HG02870 (cell line): ENCODE data around the gene SUSD6.
"Not testable (repeated sequence)": the region's sequence is repeated elsewhere in the genome, so short reads cannot be mapped to it uniquely, and the experiment has no call there.

Experiments
- ATAC-seq: cut with Tn5 transposase; IDR thresholded peaks from one replicate; pipeline ENCODE4 v1.9.1; 2021; ENCODE audit warnings: mild to moderate bottlenecking, moderate library complexity; ENCODE audit not compliant: unreplicated experiment

Gene SUSD6

GRCh38 chr14:69647642-69648041 is 36.2 kb downstream of the SUSD6 start:
- ATAC-seq, result not testable (repeated sequence)

DNA sequence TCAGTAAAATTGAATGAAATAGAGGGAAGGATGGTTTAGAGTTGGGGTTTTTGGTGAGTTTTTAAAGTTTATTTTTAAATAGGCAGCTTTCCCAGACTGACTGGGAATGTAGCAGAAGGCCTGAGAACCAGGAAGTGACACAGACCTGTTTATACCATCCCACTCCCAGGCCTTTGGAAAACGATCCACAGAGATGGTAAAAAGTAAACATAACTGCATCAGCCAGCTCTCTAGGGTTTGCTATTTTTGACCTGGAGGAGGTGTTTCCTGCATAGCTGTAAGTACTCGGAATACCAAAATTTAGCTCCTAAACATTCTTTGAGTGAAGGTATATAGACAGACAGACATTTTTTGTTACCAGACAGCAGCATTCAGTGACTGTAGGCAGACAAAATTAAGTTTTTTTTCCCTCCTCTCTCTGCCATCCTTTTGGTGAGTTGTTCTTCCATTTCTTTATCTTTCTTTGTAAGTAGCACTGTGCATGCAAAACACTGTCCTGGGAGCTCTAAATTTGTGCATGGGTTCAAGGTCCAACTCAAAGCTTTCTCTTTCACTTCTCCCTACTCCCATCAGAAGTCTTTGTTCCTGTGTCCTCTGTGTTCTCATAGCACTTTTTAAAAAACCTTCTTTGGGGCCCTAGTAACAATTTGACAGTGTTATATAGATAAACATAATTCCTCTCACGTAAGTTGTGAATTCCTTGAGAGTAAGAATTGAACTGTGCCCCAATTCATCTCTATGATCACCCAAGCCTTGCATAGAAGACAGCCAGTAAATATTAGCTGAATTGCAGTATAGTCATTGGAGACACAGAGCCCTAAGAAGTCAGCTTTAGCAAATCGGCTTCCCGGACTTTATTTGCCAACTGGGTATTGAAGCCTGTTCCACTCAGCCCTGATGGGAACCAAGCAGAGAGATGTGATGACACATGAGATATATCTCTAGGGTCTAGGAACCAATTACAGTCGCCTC is 37.4 kb downstream of the SUSD6 start:
- ATAC-seq, result no peak

- ATAC-seq, result no peak
Observed at GRCh38 chr14:69650948-69651369, 39.6 kb downstream of the SUSD6 start.

DNA sequence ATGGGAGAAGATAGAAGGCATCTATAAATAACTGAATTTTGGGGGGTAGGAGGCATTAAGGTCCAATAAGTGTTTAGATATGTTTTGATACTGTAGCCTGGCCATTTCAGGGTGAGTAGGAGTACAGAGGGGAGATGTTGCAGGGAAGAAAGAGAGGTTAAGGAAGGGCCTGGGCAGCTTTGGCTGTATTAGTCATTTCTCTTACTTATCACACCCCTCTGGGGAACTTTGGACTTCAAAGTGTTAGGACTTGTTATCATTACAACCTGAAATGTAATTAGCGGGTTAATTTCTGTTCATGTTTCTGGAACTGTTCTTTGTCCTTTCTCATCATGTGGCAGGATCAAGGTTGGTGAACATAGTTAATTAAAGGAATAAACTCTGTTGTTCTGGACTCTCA is 40.3 kb downstream of the SUSD6 start:
- no peak for ATAC-seq

GRCh38 chr14:69652942-69653684 is 41.7 kb downstream of the SUSD6 start:
- peak; percentile 39 for ATAC-seq

GRCh38 chr14:69654116-69654515 is 42.7 kb downstream of the SUSD6 start:
- no peak for ATAC-seq

DNA sequence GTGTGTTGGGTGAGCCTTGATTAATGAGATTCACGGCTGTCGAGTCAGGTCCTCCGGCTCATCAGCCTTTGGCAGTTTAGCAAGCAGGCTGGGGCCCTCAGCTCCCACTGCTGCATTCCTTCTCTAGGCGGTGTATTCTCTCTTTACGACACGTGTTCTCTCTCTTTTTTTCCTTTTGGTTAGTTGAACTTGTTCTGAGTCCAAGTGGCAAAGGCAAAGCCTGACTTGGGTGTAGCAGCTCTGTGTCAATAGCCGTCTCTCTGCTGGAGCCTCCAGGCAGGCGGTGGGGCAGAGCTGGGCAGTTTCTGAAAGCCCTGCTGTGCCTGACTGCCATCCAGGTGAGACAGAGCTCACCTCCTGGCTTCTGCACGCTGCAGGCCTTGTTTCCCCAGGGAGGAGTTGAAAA is 46.6 kb downstream of the SUSD6 start:
- ATAC-seq, result no peak

DNA sequence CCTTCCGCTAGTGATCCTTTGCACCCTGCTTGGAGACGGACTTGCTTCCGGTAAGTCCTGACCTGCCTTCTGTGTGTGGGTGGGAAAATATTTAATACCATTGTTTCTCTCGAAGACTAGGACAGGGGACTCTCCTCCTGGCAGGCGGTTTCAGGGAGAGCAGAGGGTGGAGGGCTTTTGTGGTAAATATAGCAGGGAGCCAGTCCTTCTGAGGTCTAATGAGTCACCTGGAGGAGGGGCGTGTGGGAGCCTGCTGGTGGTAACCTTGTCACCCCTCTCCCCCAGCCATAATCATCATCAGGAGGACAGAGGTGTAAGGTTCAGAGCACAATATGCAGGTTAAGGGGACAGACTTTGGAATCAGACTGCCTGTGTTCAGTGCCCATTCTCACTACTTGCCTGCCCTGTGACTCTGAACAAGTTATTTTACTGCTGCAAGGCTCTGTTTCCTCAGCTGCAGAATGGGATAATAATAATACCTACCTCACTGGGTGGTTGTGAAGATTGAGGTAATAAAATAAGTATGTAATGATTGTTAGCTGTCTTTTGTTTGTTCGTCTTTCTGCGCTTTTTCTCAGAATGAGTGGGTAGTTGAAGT is 47.4 kb downstream of the SUSD6 start:
- no peak for ATAC-seq

- ATAC-seq, result no peak
Observed at GRCh38 chr14:69660344-69661193, 49.2 kb downstream of the SUSD6 start.

DNA sequence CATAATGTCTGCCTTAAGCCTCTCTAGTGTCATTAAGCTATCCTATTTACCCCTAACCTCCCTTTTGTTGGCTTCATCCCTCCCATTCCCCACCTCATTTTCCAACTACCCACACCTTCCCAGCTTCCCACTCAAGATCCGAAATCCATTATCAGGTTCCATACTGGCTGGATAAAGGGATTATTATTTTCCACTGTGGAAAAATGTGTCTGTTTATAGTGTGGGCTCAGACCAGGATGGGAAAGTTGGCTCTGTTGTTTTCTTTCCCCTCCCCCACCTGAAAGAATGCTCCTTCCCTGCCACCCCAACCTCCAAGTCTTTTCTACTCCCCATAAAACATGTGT is 49.8 kb downstream of the SUSD6 start:
- ATAC-seq, result no peak

- no peak for ATAC-seq
Observed at GRCh38 chr14:69662636-69663299, 51.4 kb downstream of the SUSD6 start.

- no peak for ATAC-seq
Observed at GRCh38 chr14:69663300-69663643, 51.9 kb downstream of the SUSD6 start.

DNA sequence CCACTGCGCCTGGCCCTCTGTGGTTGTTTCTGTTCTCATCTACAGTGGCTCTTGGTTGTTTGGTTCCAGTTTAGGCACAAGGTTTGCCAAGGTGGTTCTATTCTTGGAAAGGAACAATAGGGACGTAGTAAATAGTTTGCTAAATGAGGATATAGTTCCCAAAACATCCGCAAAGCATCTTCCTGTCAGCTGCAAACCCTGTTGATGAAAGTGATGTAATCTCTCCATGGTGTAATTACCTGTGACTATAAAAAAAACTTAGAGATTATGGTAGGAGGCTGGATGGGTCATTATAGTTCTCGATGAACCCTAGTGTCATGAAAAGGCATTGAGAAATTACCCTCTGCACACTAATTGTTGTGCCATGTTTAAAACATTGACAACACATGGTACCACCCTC is 52.9 kb downstream of the SUSD6 start:
- ATAC-seq, result no peak

GRCh38 chr14:69664865-69665526 is 53.6 kb downstream of the SUSD6 start:
- no peak for ATAC-seq

DNA sequence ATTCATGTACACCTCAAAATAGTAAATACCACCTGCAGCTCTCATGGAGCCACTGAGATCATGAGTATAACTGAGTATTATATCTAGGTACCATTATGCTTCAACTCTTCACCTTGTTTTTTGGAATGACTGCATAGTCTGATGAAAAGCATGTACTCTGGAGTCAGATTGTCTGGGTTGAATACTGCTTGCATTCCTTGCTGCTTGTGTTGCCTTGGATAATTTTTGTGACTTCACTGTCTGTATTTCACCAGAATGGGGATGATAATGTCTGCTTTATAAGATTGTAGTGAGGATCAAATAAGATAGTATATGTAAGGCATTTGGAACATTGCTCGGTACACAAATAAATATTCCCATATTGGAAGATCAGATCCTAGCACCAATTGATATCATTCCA is 54.2 kb downstream of the SUSD6 start:
- no peak for ATAC-seq

DNA sequence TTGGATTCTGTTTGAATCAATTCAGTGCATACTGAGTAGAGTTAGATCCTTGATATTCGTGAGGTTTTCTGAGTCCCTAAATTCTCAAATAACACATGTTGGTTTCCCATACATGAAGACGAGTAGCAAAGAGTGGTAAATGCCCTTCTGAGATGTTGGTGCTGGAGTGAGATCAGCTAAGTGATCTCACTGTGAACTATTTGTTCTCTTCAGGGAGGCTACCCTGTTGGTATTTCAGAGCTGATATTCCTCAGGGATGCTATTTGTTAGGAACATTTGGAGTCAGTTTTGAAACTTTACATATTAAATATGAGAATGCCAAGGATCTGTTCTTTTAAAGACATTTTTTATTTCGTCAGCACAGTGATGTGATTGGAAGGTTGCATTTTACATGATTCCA is 54.7 kb downstream of the SUSD6 start:
- ATAC-seq, result no peak

DNA sequence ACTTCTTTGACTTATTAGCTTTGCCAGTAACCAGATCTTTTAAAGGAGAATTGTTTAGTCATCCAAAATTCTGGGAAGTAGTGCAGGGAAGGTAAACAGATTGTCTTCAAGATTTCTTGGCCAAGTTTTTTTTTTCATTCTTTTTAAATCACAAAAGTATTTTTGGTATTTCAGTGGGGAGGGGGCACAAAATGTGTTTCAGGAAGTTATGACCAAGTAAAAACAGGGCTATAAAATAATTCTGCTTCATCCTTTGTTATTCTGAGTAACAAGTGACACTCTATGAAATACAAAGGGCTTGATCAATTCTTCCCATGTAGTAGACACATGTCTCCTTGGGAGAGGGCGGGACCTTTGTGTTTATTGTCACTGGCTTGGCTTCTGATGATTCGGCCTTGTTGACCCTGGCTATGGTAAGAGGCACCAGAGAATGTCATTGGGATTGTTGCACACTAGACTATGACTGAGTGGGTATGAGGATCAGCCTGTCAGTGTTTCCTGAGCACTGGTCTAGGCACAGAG is 55.4 kb downstream of the SUSD6 start:
- no peak for ATAC-seq

DNA sequence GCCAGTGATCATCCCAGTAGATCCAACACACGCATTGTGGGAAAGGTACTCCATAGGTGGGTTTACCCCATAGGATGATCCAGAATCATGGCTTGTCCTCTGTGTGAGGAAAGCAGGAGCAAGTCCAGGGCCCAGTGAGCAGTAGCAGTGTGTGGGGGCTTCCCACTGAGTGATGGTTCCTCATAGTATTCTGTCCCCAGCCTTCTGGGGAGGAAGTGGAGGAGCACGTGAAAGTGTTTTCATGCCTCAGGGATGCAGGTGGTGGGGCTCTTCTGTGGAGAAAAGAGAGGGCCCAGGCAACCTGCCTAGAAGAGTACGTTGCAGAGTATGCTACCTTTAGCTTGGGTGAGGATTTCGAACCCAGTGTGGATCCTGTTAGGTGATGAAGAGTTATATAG is 56.5 kb downstream of the SUSD6 start:
- peak; percentile 42 for ATAC-seq

DNA sequence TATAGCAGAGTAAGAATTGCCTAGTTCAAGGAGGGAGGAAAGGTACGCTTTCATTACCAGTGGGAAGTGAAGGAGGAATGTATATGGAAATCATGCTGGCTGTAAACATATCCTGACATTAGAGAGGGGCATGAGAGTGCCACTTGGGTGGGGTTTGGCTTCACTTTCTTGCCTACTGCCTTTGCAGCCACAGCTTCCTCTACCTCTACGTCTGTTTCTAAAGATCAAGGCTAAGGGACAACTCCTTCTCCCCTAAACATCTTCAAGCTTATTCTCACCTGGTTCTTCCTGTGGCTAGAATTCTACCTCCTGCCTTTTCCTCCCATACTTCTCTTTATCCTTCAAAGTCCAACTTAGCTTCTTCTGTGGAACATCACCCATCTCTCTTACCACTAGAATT is 58.0 kb downstream of the SUSD6 start:
- ATAC-seq, result no peak

DNA sequence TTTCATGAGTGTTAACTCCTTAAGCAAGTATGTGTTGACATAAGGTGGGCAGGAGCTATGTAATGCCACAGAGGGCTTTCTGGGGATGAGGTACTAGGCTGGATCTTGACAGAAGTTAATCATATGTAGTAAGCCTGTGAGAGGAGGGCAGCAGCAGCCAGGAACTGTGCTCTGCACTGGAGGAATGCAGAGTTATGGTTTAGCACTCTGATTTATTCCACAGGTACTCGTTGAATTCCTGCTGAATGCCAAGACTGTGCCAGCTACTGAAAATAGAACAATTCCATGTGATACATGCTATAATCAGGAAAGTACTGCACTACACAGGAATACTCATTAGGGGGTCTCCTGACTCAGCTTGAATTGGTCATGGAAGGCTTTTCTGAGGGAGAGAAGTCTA is 58.7 kb downstream of the SUSD6 start:
- ATAC-seq, result no peak
